ENCODE data around the gene SLC27A3.
A peak's percentile ranks its signal among the peaks of the same experiment; 100 is the strongest.
"Not testable (repeated sequence)": the region's sequence is repeated elsewhere in the genome, so short reads cannot be mapped to it uniquely, and the experiment has no call there.

SLC27A3 gene

DNA sequence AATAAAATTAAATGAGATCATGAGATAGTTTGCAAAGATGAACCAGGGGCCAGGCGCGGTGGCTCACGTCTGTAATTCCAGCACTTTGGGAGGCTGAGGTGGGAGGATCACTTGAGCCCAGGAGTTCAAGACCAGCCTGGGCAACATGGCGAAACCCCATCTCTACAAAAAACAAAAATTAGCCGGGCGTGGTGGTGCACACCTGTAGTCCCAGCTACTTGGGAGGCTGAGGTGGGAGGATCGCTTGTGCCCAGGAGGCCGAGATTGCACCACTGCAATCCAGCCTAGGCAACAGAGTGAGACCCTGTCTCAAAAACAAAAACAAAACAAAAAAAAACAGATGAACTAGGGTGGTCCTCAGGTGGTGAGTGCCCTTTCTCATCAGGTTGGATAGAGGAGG lies 7.4 kb downstream of the SLC27A3 start:
- DNase-seq, result not testable (repeated sequence)

DNA sequence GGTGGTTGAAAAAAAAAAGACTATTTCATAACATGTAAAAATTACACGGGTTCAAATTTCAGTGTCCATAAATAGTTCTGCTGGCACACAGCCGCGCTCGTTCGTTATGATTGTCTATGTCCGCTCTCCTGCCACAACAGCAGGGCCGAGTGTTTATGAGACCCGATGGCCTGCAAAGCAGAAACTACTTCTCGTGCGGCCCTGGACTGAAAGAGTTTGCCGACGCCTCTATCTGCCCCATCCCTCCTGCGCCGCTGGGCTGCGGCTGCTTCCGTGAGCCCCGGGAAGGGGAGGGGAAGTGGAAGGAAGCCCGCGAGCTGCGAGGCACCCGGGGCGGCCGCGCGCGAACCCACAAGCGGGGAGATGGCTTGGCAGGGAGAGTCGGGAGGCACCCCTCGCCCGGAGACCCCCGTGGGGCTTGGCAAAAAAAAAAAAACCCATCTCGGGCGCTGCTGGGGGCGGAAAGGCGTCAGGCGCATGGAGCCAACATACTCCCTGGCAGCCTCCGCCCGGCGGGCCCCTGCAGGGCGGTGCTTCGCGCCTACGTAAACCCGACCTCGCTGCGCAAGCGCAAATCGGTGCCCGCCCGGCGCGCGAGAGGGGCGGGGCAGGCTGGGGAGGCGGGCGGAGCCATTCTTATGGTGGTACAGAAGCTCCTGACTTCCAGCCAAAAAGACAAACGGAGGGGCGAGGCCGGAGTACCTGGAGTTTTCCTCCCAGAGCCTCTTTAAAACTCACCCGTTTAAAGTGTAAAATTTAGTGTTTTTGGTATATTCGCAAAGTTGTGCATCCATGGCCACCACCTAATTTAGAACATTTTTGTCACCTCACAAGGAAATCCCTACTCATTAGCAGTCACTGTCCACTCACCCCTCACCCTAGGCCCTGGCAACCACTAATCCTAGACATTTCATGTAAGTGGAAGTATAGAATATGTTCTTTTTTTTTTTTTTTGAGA lies 8.3 kb downstream of the SLC27A3 start:
- DNase-seq, result peak; percentile 96

DNA sequence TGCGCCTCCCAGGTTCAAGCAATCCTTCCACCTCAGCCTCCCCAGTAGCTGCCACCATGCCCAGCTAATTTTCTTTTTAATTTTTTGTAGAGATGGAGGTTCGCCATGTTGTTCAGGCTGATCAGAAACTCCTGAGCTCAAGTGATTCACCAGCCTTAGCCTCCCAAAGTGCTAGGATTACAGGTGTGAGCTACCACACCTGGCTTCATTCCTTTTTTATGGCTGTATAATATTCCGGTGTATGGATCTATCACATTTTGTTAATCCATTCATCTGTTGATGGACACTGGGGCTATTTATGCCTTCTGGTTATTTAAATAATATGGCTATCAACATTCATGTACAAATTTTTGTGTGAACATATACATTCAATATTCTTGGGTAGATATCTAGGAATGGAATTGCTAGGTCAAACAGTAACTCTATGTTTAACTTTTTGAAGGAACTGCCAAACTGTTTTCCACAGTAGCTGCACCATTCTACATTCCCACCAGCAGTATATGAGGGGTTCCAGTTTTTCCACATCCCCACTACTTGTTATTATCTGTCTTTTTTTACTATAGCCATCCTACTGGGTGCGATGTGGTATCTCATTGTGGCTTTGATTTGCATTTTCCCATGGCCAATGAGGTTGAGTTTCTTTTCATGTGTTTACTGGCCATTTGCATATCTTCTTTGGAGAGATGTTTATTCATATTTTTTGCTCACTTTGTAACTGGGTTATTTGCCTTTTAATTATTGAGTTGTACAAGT lies 11.0 kb downstream of the SLC27A3 start:
- DNase-seq, result no peak

DNA sequence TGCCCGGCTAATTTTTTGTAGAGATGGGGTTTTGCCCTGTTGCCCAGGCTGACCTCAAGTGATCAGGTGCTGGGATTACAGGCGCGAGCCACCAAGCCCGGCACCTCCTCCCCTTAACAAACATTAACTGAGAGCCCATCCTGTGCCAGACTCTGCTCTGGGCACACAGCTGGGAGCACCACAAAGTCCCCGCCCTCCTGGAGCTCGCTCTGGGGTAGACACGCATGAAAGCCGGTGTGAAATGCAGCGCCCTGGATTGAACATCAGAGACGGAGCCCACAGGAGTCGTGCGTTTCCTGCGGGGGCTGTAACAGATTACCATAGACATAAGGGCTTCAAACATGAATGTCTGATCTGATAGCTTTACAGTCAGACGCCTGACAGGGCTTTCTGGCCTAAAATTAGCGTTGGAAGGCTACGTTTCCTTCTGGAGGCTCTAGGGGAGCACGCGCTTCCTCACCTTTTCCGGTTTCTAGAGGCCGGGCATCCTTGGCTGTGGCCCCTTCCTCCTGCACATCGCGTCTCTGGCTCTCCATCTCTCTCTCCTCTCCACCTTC lies 14.3 kb downstream of the SLC27A3 start:
- DNase-seq, result peak; percentile 76

DNA sequence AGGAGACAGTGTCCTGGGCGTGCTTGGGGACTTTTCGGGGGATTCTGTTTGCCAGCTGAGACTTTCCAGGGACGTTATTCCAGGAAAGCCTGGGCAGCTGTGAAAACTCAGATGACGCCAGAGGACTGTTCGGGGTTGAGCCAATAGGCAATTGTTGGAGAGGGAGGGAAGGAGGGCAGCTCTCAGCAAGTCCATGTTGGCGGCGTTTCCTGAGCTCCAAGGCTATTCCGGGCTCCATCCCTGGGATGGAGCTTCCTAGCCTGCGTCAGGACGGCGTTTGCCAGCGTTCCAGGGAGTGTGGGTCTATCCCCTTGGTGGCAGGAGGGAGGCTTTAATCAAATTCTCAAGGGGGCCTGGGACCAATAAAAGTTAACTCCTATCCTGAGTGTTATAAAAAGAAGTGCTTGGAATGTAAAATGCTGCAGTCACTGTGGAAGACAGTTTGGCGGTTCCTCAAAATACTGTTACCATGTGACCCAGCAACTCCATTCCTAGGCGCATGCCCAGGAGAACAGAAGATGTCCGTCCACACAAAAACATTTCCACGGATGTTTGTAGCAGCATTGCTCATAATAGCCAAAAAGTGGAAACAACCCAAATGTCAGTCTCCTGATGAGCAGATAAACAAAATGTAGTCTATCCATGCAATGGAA lies 15.2 kb downstream of the SLC27A3 start:
- peak; percentile 70 for DNase-seq

DNA sequence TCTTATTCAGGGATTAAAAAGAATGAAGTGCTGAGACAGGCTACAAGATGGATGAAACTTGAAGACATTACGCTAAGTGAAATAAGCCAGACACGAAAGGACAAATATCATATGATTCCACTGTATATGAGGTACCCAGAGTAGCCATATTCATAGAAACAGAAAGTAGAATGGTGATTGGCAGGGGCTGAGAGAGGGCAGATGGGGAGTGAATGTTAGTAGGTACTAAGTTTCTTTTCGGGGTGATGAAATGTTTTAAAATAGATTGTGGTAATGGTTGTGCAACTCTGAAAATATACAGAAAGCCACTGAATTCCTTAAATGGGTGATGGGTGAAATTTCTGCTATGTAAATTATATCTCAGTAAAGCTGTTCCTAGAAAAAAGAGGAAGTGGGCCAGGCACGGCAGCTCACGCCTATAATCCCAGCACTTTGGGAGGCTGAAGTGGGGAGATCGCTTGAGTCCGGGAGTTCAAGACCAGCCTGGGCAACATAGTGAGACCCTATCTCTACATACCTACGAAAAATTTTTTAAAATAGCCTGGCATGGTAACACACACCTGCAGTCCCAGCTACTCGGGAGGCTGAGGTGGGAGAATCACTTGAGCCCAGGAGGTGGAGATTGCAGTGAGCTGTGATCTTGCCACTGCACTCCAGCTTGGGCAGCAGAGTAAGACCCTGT lies 15.9 kb downstream of the SLC27A3 start:
- no peak for DNase-seq

DNA sequence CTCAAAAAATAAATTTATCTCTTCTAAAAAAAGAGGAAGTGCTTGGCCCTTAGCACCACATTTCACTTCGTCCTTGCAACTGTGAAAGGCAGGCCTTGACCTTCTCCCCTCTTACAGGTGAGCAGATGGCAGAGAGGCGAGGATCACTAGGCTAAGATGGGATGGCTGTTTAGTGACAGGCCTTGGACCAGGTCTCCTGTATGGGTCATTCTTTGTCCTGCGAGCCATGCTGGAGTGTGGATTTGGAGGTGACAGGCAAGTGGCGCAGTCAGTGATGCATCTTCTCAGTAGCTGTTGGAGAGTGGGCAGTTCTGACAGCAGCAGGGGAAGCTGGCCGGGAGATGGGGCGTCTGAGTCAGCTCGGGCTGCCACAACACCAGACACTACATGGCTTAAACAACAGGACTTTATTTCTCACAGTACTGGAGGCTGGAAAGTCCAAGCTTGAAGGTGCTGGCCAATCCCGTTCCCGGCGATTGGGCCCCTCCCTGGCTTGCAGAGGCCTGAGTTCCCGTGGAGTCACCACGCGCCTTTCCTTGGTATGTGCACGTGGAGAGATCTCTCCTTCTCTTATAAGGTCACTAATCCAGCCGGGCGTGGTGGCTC lies 16.5 kb downstream of the SLC27A3 start:
- no peak for DNase-seq

DNA sequence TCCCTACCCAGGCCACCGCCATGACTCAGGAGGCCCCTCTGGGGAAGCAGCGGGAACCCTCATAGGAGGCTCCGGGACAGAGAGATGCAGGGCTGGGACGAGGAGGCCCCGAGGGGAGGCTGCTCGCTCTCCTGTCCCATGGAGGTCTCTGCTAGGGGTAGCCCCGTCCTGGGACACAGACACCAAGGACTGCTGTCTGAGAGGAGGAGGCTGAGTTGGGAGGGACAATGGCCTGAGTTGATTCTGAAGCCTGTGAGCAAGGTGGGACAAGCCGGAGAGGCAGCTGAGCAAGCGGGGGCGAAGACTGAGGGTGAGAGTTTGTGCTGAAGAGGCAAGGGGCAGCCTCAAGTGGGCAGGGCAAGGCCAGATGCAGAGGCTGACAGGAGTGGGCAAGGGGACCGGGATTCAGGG lies 17.4 kb downstream of the SLC27A3 start:
- no peak for DNase-seq

DNA sequence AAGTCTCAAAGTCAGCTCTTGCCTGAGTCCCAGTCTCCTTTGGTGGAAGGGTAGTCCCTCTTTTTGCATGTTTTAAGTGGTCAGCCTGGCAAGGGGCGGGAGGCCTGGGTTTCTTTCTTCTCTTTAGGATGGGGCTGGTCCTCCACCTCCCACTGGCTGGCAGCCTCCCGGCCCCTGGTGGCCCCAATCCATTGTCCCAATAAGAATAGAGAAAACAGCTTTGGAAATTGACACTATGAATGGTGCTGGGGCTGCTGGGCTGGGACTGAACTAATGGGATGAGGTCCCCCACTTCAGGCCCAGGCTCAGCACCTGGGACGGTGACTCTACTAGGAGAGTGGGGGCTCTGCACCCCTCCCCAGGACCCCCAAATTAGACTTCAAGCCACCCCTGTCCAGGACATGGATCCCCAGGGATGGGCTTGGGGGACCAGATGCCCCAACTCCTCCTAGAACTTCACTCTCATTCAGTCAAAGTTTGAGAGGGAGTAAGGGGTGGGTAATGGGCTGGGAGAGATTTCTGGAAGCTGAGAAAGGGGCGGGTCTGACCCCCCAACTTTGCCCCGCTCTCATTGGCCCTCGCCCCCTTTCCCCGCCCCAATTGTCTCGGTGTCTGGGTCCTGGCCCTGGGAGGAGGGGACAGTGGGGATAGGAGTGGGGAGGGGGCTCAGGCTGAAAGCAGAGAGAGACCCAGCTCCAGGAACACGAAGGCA lies 18.2 kb downstream of the SLC27A3 start:
- no peak for DNase-seq

DNA sequence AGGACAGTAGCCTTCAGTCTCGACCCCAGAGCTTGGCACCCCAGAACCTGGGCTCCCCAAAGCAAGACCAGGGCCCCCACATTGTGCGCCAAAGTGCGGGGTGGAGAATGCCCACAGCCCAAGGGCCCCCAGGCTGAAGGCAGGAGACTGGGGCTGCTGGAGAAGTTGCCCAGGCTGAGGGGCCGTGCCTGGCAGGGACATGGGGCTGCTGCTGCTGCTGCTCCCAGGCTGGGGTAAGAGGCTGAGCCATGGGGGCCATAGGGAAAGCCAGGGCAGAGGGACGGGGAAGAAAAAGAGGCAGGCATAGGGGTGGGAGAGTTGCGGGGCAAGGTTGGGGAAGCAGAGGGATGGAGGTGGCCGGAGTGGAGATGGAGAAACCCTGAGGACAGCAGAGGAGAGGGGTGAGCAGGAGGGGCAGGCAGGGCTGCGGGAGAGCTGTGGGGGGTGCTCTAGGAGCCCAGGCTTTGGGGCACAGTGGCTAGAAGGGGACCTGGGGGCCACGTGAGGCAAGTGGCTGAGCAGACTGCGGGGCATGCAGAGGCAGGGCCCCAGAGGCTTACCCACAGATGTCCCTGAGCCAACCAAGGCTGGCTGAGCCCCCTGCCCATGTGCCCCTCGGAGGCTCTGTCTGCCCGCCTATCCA lies 18.9 kb downstream of the SLC27A3 start:
- DNase-seq, result no peak

DNA sequence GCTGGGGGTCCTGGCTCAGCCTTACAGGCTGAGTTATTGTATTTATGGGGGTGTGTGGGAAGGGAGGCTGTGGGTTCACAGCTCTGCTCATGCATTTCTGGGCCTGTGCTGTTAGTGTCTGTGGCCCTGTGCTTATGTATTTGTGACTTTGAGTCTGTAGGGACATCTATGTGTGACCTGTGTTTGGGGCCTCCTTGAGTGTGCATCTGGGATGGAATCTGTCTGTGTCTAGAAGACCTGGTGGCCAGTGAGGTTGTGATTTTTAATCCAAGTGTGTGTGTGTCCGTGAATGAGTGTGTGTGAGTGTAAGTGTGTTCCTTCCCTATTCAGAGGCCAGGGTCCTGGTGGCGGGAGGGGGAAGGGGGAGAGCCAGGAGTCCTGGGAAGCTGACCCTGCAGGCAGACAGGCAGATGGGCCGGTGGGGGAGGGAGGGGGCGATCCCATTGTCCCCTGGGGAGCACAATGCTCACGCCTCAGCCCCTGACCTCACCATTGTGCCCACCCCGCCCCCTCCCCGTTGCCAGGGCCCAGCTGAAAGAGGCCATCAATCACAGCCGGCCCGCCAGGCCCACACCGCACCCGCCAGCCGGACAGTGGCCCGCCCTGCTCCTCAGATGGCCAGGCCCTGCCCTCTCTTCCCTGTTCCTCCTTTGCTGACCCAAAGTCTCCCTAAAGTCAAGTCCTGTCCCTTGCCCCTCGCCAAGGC lies 19.6 kb downstream of the SLC27A3 start:
- DNase-seq, result peak; percentile 59

DNA sequence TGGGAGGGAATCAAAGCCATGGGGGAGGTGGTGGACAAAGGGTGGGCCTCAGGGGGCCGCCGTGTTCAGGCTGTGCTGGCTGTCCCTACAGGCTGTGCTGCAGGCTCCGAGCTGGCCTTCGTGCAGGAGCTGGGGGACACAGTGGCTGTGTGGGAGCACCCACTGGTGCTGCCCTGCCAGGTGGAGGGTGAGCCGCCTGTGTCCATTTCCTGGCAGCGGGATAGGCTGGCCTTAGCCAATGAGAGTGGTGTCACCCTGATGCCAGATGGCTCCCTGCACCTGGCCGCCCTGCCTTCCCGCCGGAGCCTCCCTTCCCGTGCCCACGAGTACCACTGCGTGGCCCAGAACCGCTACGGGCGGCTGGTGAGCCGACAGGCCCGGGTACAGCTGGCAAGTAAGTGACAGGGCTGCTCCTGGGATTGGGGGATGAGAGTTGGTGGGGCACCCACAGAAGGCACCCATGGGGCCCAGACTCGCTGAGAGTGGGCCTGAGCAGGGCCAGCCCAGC lies 20.2 kb downstream of the SLC27A3 start:
- peak; percentile 31 for DNase-seq

DNA sequence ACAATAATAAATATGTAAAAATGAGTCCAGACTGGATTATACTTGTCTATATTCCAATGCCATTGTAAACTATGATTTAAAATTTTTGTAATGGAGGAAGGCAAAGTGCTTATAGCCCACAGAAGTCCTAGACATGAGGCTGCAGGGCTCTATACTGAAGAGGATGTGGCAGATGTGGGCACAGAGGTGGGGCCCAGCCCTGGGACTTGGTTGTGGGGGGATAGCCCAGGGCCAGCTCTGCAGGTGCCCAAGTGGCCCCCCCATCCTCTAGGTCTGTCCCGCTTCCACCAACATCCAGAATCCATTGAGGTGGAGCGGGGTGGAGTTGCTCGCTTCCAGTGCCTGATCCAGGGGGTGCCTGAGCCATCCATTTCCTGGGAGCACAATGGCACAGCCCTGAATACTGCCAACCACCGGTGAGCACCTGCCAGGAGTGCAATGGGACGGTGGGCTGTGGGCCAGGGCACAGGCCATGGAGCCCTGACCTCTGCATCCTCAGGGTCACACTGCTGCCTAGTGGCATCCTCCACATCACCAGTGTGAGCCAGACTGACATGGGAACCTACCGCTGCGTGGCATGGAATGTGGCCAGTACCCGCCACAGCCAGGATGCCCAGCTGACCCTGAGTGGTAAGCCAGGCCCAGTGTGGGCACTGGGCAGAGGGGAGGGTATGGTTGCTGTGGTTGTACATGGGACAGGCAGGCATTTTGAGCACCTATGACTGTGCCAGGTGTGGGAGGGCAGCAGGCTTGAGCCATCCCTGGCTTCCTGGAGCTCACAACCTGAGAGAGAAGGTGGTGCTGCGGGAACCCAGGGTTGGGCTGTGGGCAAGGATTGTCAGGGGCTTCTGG lies 21.0 kb downstream of the SLC27A3 start:
- no peak for DNase-seq

DNA sequence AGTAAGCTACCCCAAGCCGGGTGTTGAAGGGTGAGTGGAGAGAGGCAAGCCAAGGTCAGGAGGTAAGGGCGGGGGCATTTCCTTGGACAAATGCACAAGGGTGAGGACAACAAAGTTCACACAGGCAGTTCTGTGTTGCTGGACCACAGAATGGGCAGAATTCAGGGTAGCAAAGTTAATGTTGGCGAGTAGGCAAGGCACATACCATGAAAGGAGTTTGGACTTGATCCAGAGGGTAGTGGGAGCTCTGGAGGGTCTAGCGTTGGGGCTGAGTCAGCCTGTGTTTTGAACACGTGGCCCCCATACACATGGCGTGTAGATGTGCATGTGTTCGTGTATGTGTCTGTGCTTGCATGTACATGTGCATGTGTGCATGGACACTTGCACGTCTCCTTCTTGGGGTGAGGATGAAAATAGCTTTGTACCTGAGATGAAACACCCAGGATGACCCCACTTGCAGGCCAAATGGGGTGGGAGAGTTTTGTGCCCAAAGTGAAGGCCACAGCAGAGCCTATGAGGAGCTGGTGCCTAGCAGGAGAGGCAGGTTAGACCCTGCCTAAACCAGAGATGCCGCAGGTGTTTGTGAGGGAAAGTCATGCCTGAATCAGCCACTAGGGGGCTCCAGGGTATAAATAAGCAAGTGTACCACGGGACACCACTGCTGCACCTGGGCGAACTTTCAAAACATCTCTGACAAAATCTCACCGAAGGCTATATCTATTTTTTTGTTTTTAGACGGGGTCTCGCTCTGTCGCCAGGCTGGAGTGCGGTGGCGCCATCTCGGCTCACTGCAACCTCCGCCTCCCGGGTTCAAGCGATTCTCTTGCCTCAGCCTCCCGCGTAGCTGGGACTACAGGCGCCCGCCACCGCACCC lies 21.8 kb downstream of the SLC27A3 start:
- DNase-seq, result peak; percentile 81

DNA sequence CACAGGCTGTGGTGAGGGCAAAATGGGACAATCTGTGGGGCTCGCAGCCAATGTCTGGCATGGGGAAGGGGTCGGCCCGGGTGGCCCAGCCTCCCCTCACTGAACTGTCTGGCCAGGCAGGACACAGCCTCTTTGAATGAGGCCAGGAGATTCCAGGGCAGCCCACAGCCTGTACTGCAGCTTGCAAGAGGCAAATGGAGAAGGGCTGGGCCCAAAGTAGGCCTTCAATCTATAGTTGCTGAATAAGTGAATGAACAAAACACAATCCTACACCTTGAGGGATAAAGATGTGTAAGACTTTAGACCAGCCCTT lies 23.2 kb downstream of the SLC27A3 start:
- DNase-seq, result no peak

DNA sequence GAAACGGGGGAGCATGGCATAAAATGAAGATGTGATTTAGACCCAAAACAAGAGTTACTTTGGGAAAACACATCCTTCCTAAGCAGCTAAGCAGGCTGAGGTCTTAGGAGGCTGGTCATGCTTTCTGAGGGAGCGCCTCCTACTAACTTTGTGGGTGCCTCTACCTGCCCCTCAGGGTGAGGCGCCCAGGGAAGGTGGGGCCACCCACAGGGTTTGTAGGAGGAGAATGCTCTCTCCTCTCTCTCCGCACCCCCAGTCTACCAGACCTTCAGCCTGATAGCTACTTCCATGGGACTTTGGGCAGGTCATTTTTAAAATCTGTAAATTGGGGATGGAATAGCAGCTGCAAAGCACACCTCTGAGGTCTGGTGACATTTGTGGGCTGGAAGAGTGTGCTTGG lies 23.8 kb downstream of the SLC27A3 start:
- DNase-seq, result no peak

DNA sequence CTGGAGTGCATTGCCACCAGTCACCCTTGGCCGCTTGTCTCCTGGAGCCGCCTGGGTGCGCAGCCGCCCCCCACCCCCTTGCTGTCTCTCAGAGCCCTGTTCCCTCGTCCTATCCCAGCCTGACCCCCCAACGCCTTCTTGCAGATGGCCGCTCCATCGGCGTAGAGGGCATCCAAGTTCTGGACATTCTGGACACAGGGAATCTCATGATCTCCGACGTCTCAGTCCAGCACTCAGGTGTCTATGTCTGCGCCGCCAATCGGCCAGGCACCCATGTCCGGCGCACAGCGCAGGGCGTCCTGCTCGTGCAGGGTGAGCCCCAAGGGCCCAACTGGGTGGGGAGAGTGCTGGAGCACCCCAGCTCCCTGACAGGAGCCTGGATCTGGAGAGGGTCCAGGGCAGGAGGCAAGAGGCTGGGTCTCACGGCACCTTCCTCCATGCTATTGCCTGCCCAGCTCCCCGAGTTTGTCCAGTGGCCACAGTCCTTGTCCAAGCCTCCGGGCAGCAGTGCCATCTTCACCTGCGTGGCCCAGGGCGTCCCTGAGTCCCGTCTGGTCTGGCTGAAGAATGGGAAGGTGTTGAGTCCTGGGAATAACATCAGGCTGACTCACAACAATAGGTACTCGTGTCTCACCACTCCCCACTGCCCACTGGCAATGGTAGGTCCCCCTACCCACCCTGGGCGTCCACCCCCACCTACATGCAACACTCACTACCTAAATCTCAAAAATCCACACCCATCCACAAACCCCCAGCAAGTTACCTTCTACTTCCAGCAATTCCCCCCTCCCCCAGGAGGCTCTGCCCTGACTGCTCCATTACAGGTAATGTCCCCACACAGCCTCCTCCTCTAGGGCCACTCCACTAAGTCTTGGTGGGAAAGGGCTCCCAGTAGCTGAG lies 24.6 kb downstream of the SLC27A3 start:
- no peak for DNase-seq

Data from NCI-H69 (cell line).